ENCODE measurements around the gene TXNDC11.

The TXNDC11 gene

DNA sequence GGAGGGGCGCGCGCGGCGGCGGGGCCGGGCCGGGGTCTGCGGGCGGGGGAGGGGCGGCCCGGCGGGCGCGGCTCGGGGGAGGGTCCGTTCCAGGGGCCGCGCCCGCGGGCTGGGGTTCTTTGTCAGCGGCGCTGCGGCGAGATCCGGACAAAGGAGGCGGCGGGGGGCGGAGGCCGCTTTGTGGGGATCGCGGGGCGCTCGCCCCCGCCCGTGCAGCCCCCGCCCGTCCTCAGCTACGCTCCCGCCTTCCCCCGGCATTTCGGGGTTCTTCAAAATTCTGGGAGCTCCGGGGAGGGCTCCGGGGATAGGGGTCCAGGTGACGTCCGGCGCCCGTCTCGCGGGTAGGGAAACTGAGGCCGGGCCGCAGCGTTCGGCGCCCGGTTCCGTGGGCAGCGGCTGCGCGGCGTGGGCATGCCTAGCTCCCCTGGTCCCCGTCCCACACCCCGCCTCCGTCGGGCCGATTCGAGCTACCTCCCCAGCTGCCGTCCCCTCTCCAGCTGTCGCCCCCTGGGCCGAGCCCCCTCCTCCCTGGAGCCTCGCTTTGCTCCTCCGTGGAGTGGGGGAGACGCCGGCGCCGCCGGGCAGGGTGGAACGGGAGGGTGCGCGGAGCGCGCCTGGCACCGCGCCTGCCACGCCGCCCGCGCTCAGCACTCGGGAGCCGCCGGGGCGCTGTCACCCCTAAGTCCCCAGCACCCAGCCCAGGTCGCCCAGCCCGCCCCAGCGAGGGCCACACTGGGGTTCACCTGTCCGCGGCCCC is 73.9 kb downstream of the TXNDC11 start:
- TF ChIP-seq, protein P1, sequence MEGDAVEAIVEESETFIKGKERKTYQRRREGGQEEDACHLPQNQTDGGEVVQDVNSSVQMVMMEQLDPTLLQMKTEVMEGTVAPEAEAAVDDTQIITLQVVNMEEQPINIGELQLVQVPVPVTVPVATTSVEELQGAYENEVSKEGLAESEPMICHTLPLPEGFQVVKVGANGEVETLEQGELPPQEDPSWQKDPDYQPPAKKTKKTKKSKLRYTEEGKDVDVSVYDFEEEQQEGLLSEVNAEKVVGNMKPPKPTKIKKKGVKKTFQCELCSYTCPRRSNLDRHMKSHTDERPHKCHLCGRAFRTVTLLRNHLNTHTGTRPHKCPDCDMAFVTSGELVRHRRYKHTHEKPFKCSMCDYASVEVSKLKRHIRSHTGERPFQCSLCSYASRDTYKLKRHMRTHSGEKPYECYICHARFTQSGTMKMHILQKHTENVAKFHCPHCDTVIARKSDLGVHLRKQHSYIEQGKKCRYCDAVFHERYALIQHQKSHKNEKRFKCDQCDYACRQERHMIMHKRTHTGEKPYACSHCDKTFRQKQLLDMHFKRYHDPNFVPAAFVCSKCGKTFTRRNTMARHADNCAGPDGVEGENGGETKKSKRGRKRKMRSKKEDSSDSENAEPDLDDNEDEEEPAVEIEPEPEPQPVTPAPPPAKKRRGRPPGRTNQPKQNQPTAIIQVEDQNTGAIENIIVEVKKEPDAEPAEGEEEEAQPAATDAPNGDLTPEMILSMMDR (IDR thresholded peaks at IDR 0.05; ENCODE audit: borderline replicate concordance, insufficient read depth, low read depth, low read length), result no peak
- peak overlapping the region; percentile 84 for H3K4me3 ChIP-seq (ENCODE audit: low read depth, low read length)

DNA sequence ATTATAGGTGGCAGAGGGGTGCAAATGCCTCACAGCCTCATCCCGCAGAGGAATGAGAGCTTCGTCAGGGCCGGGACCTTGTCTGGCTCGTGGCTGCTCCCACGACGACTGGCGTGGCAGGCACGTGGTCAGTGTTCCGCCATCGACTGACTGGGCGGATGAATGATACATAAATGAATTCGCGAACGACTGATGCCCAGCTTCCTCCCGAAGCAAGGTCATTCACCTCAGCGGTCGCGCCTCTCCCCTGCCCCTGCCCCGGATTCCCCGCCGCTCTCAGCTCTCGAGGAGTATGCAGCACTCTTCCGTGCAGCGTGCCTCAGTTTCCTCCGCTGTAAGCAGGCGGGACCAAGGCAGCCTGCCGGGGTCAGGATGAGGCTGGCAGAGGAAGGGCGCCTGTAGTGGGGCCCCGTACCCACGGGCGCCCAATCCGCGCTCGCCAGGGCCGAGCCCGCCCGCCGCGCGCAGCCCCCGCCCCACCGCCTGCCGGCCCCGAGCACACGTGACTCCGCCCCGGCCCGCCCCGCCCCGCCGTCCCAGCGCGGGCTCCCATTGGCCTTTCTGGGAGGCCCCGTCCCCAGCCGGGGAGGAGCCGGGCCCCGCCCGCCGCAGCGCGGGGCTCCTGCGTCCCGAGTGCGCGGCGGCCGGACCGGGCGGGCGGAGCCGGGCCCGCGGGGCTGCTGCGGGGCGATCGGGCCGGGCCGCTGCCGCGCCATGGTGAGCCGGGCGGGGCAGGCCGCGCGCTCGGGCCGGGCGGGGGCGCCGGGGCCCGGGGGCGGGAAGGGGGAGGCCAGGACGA is 74.6 kb downstream of the TXNDC11 start, which contains the start of gene SNN:
Gene SNN, plus strand, starts transcription at position 632 of the 799 bp plus-strand sequence. CDS start 7,605 bp downstream, outside the sequence.
- peak within 1 kb of the TSS; percentile 84 for H3K4me3 ChIP-seq (ENCODE audit: low read depth, low read length)
- TF ChIP-seq, protein P1 (IDR thresholded peaks at IDR 0.05; ENCODE audit: borderline replicate concordance, insufficient read depth, low read depth, low read length), result no peak

- H3K4me3 ChIP-seq (ENCODE audit: low read depth, low read length), result no peak overlapping the region
- TF ChIP-seq, protein P1 (IDR thresholded peaks at IDR 0.05; ENCODE audit: borderline replicate concordance, insufficient read depth, low read depth, low read length), result no peak
Observed at GRCh38 chr16:11667221-11667823, 75.3 kb downstream of the TXNDC11 start.

- no peak overlapping the region for H3K4me3 ChIP-seq (ENCODE audit: low read depth, low read length)
- TF ChIP-seq, protein P1 (IDR thresholded peaks at IDR 0.05; ENCODE audit: borderline replicate concordance, insufficient read depth, low read depth, low read length), result no peak
Observed at GRCh38 chr16:11666103-11667055, 76.3 kb downstream of the TXNDC11 start.

DNA sequence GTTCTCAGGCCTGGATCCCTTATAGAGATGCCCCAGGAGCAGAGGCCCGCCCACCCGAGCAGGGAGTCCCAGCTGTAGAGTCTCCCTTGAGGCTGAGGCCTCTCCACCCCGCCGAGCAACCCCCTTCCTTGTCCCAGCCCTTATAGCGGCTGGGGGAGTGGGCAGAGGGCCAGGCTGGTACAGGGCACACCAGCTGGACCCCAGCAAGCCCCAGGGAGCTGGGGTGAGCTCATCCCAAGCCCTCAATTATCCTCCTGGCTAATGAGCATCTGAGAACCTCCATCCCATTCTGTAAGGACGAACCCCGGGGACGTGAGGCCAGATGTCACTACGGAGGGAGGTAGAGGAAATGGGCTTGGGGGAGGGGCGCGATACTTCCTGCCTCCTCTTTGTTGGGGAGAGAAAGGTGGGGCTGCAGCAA is 77.6 kb downstream of the TXNDC11 start:
- TF ChIP-seq, protein P1 (IDR thresholded peaks at IDR 0.05; ENCODE audit: borderline replicate concordance, insufficient read depth, low read depth, low read length), result no peak
- no peak overlapping the region for H3K4me3 ChIP-seq (ENCODE audit: low read depth, low read length)

- no peak overlapping the region for H3K4me3 ChIP-seq (ENCODE audit: low read depth, low read length)
- TF ChIP-seq, protein P1 (IDR thresholded peaks at IDR 0.05; ENCODE audit: borderline replicate concordance, insufficient read depth, low read depth, low read length), result no peak
Observed at GRCh38 chr16:11662582-11662981, 80.1 kb downstream of the TXNDC11 start.

Data from GM12875 (cell line).